PC-3 (cell line): Measurements from ENCODE around the gene SLC8A1.

ENCODE experiments used
- EZH2 ChIP-seq: fragments of 300-600 bp; sonication (generic); IDR thresholded peaks from one replicate; pipeline ENCODE4 v1.6.1; 2017; ENCODE audit warnings: antibody characterized with exemption, mild to moderate bottlenecking, low read length; ENCODE audit not compliant: unreplicated experiment
- EZH2phosphoT487 ChIP-seq: fragments of 300-600 bp; sonication (generic); IDR thresholded peaks from 2 replicates; pipeline ENCODE4 v1.6.1; 2018; ENCODE audit warnings: mild to moderate bottlenecking, antibody characterized with exemption, low read length, borderline replicate concordance
- TF ChIP-seq, protein P1 (sequence below): fragments of 300-600 bp; sonication (generic); conservative IDR thresholded peaks from 2 replicates; pipeline ENCODE4 v1.5.1; 2017; ENCODE audit warnings: antibody characterized with exemption, low read depth, mild to moderate bottlenecking, low read length

- no peak for TF ChIP-seq EZH2
- TF ChIP-seq, protein P1, sequence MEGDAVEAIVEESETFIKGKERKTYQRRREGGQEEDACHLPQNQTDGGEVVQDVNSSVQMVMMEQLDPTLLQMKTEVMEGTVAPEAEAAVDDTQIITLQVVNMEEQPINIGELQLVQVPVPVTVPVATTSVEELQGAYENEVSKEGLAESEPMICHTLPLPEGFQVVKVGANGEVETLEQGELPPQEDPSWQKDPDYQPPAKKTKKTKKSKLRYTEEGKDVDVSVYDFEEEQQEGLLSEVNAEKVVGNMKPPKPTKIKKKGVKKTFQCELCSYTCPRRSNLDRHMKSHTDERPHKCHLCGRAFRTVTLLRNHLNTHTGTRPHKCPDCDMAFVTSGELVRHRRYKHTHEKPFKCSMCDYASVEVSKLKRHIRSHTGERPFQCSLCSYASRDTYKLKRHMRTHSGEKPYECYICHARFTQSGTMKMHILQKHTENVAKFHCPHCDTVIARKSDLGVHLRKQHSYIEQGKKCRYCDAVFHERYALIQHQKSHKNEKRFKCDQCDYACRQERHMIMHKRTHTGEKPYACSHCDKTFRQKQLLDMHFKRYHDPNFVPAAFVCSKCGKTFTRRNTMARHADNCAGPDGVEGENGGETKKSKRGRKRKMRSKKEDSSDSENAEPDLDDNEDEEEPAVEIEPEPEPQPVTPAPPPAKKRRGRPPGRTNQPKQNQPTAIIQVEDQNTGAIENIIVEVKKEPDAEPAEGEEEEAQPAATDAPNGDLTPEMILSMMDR, result no peak
- TF ChIP-seq EZH2phosphoT487, result no peak
Observed at GRCh38 chr2:40330096-40330495, 121.8 kb downstream of the SLC8A1 start.
